ENCODE results near the gene CCDC47.
"Not testable (repeated sequence)": the region's sequence is repeated elsewhere in the genome, so short reads cannot be mapped to it uniquely, and the experiment has no call there.

Gene CCDC47

GRCh38 chr17:63773272-63774140, at the start of gene CCDC47:
TSS of gene CCDC47 (minus strand) at chr17:63773597. CDS start at chr17:63766175, 7,422 bp downstream.
- DNase-seq = peak; percentile 99

- no peak for DNase-seq
Observed at GRCh38 chr17:63822537-63822936, 49.1 kb upstream of the CCDC47 start.

GRCh38 chr17:63821804-63822203, 48.4 kb upstream of the CCDC47 start:
- DNase-seq = no peak

- no peak for DNase-seq
Observed at GRCh38 chr17:63820963-63821561, 47.7 kb upstream of the CCDC47 start.

- no peak for DNase-seq
Observed at GRCh38 chr17:63819585-63820537, 46.5 kb upstream of the CCDC47 start.

- no peak for DNase-seq
Observed at GRCh38 chr17:63819131-63819530, 45.7 kb upstream of the CCDC47 start.

- DNase-seq = no peak
Observed at GRCh38 chr17:63817736-63818385, 44.5 kb upstream of the CCDC47 start.

- DNase-seq = no peak
Observed at GRCh38 chr17:63816669-63817068, 43.3 kb upstream of the CCDC47 start.

GRCh38 chr17:63816123-63816522, 42.7 kb upstream of the CCDC47 start:
- no peak for DNase-seq

GRCh38 chr17:63809970-63810369, 36.6 kb upstream of the CCDC47 start:
- DNase-seq = no peak

- DNase-seq = no peak
Observed at GRCh38 chr17:63805591-63805990, 32.2 kb upstream of the CCDC47 start.

- no peak for DNase-seq
Observed at GRCh38 chr17:63804328-63804727, 30.9 kb upstream of the CCDC47 start.

GRCh38 chr17:63800783-63801182, 27.4 kb upstream of the CCDC47 start:
- no peak for DNase-seq

- no peak for DNase-seq
Observed at GRCh38 chr17:63798572-63799106, 25.2 kb upstream of the CCDC47 start.

GRCh38 chr17:63796375-63796774, 23.0 kb upstream of the CCDC47 start:
- not testable (repeated sequence) for DNase-seq

- DNase-seq = no peak
Observed at GRCh38 chr17:63792055-63792729, 18.8 kb upstream of the CCDC47 start.

GRCh38 chr17:63790057-63790456, 16.7 kb upstream of the CCDC47 start:
- no peak for DNase-seq

- no peak for DNase-seq
Observed at GRCh38 chr17:63786971-63787711, 13.7 kb upstream of the CCDC47 start.

GRCh38 chr17:63786117-63786516, 12.7 kb upstream of the CCDC47 start:
- DNase-seq = no peak

- no peak for DNase-seq
Observed at GRCh38 chr17:63785556-63785955, 12.2 kb upstream of the CCDC47 start.

GRCh38 chr17:63783522-63783921, 10.1 kb upstream of the CCDC47 start:
- DNase-seq = no peak
